ENCODE results near the gene CDK11B.
"Not testable (repeated sequence)": the region's sequence is repeated elsewhere in the genome, so short reads cannot be mapped to it uniquely, and the experiment has no call there.

CDK11B gene

DNA sequence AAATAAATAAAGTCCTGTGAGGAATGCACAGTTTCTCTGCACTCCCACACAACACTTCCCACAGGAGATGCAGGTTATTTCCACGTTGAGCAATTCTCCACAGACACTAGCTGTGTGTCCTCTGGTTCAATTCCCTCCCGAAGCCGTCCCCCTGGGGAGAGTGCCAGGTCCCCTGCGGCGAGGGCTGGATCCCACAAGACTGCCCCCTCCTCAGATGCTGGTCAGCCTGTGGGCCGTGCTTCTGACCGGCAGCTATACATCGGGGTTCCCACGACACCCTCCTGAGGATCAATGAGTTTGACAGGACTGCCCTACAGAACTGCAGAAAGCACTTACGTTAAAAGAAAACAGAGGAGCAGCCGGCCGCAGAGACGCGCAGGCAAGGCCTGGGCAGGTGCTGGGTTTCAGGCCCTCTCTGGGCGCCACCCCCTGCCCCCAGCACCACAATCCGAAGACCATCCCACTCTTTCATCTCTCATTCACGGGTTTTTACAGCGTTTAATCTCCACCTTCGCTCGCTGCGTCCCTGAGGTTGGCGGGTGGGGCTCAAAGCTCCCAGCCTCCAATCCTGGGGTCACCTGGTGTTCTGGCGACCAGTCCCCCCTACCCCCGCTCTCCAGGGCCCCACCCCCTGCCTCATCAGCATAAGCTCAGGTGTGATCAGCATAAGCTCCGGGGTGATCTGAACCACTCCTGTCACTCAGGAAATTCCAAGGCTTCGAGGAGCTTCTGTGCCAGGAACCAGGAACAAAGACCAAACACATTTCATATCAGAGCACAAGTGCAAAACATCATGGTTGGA, 24.5 kb upstream of the CDK11B start:
- no peak for DNase-seq (ENCODE audit: low read depth)

DNA sequence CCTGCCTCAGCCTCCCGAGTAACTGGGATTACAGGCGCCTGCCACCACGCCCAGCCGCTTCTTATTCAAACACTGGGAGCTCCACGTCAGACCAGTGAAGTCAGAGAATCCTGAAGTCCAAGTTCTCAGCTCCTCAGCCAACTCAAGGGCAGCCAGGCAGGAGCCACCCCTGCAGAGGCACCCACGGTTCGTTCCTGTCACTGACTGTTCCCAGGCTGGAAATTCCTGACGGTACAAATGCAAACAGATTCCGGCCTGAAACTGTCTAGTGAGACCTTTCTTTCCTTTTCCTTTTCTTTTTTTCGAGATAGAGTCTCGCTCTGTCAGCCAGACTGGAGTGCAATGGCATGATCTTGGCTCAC, 22.1 kb upstream of the CDK11B start:
- DNase-seq (ENCODE audit: low read depth): no peak

DNA sequence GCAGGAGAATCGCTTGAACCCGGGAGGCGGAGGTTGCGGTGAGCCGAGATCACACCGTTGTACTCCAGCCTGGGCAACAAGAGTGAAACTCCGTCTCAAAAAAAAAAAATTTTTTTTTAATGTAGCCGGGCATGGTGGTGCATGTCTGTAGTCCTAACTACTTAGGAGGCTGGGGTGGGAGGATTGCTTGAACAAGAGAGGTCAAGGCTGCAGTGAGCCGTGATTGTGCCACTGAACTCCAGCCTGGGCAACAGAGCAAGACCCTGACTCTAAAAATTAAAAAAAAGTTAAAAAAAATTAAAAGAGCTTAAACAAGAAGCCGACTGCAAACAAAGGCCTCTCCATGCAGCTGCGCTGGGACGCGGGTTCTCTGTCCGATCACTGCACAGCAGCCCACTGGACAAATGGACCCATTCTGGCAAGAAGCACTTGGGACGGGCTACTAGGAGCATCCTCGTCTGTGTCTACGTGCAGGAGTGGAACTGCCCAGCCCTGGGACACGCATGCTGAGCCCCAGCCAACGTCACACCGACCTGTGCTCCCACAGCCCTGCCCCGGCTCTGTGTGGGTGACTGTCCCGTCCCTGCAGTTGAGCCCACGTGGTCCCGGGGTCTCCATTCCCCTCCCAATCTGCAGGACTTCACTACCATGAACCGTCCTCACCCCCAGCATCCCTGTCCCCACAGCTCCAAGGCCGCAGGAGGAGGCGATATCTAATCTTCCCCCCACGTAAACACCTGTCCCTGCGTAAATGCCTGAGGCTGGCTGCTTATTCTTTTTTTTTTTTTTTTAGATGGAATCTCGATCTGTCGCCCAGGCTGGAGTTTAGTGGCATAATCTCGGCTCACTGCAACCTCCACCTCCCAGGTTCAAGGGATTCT, 21.5 kb upstream of the CDK11B start:
- DNase-seq (ENCODE audit: low read depth): no peak

DNA sequence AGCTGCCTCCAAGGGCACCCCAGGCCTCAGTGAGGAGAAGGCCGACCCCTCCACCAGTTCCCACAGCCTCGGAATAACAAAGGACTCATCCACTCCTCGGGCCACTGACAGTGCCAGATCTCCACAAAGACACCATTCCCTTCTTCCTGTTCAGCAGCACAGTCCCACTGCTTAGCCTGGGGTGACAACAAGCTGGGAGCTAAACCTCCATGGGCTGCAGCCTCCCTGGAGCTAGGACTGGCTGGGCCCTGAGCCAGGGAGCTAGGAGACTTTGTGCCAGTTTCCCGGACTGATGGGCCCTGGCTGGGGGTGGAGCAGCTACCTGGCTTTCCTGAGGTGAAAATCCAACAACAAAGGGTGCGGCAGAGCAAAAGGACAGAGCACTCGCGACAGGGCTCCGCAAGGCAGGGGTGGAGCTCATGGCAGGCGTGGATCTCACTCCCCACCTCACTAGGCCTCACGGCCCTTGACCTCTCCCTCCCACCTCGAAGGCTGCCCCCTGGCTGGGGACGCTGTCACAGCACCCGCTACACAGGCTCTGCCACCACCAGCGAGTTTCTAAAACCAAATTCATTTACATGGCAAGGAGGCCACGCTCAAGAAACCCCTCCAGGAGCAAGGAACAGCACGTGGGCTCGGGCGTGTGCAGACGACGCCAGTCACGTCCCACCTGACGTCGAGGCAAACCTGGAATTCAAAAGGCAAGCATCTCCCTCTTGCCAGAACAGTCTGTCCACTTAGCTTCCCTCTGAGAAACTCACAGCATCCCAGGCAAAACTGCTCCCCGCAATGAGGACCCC, 20.0 kb upstream of the CDK11B start:
- DNase-seq (ENCODE audit: low read depth): no peak

GRCh38 chr1:1677718-1678580, 19.1 kb upstream of the CDK11B start:
- peak; percentile 33 for DNase-seq (ENCODE audit: low read depth)

GRCh38 chr1:1676087-1676486, 17.3 kb upstream of the CDK11B start:
- not testable (repeated sequence) for DNase-seq (ENCODE audit: low read depth)

GRCh38 chr1:1675218-1675617, 16.4 kb upstream of the CDK11B start:
- not testable (repeated sequence) for DNase-seq (ENCODE audit: low read depth)

DNA sequence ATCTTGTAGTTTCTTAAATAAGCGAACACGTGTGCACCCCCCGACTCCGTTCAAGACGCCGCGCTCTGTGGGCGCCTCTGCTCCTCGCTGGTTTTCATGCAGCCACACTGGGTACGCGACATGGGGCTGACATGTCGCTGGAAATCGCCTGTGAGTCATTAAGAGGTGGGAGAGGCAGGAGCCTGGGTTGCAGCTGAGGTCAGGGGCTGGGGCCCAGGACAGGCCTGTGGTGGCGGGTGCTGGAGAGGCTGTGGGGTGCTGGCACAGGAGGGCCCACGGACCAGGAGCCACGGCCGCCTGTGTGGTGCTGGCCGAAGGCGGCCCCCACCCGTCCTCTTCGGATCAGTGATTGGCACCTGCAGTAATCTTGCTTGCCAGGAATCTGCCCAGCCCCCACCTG, 16.0 kb upstream of the CDK11B start:
- DNase-seq (ENCODE audit: low read depth): not testable (repeated sequence)

- no peak for DNase-seq (ENCODE audit: low read depth)
Measured at GRCh38 chr1:1672181-1672965, 13.6 kb upstream of the CDK11B start.

DNA sequence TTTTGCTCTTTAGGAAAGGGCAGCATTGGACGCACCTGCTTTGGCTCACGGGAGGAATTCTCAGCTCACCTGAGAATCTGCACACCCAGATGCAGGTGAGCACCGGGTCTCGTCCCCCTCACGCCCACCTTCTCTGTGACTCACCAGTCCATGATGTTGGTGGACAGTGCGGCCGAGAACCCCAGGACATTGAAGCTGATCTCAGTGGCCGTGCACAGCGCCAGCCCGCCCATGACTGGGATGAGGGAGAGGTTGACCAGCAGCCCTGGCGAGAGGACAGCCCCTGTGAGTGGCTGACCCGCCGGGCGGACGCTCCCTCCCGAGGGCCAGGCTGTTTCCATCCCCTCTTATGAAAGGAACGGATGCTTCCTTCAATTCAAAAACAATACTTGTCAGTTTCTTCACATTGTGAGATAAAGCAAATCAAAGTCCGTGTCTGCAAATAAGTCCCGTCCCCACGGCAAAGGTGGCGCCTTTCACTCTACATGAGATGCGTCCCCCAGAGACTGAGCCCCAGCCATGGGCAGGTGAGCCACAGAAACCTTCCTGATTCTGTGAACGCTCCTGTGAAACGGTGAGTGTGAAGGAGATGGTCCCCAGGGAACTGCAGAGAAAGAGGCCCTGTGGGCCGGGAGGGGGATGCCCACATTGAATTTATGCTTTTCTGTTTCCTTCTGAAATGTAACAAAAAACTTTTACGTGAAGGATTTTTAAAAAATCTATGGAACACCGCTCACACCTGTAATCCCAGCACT, 12.7 kb upstream of the CDK11B start:
- no peak for DNase-seq (ENCODE audit: low read depth)

GRCh38 chr1:1670866-1671265, 12.1 kb upstream of the CDK11B start:
- no peak for DNase-seq (ENCODE audit: low read depth)

DNA sequence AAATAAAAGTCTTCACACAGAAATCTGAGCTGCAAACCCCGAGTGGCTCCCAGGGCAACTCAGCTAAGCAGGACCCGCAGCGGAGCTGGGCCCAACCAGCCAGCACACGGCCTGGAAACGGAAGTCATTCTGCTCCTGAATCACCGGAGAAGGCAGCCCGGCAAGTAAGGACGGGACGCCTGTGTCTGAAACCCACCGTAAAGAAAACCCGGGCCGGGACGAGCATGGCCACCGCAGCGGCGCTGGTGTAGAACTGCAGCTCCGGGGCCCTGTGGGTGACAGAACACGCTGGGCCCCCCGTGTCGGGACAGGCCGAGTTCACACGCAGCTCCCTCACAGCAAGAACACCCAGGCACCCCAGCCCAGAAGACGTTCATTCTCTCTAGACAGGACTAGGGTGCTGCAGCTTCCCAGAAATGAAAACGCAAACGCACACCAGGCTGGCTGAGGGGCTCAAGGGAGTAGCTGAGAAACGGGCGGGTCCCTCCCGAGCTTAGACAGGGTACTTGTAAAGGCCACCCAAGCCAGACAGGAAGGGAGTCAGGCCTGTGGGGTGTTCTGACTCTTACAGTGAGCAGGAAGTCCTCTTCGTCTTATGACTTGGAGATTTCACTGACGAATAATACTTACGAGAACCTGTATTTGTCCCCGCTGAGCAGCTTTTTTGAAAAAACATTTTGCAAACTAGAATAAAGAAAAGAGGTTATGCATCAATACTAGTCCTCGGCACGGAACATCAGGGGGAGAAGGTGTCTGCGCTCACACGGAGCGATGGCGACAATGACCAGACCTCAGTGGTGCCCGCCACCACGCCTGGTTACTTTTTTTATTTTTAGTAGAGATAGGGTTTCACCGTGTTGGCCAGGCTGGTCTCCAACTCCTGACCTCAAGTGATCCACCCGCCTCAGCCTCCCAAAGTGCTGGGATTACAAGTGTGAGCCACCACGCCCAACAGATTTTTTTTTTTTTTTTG, 10.9 kb upstream of the CDK11B start:
- DNase-seq (ENCODE audit: low read depth): no peak

- no peak for DNase-seq (ENCODE audit: low read depth)
Measured at GRCh38 chr1:1666526-1666925, 7.7 kb upstream of the CDK11B start.

DNA sequence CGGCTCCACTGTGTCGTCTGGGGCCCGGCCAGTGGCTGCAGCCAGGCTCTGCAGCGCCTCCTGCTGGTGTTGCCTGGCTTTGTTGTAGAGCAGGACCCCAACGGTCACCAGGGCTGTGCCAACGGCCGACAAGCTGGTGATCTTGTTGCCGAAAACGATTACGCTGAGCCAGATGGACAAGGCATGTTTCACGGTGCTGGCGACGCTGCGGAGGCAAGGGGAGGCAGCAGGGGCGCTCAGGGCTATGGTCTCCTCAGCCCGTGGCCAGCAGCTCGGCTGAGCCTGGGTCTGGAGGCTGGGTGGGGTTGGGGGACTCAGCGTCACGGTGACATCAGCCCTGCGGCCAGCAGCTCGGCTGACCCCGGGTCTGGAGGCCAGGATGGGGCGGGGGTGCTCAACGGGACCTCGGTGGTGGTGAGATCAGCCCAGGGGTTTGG, 7.0 kb upstream of the CDK11B start:
- peak; percentile 15 for DNase-seq (ENCODE audit: low read depth)

DNA sequence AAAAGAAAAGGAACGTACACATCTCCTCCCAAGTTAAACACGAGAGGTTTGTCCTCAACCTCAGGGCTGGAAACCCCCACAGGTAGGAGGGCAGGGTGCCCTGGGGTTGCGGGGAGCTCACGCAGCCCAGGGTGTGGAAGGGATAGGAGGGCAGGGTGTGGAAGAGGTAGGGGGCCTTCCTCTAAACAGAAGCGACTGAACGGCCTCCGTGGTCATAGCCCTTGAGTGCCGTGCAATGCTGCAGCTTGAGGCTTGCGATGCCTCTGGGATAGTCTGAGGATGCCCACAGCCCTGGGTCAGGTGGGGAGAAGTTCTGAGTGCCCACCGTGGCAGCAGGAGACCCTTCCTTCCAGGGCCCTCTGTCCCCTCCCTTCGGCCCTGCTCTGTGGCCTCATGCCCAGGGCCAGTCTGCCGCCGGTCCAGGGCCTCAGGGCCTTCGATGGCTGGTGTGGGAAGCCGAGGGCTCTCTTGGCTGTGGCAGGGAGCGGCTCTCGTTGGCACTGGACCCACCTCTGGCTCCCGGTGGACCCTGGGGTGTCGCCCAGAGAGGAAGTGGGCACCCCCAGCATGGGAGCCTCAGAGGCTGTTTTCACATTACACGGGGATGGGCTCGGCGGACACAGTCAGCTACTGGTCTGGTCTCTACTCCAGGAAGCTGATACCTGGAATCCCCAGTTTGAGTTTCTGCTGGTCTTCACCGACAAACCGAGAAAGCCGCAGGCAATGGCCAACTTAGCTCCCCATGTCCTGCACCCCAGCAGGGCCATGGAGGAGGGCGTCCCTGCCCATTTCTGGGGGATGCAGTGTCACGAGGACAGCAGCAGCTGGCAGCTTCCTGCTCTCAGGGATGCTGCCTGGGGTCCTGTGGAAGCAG, 6.4 kb upstream of the CDK11B start:
- no peak for DNase-seq (ENCODE audit: low read depth)

DNA sequence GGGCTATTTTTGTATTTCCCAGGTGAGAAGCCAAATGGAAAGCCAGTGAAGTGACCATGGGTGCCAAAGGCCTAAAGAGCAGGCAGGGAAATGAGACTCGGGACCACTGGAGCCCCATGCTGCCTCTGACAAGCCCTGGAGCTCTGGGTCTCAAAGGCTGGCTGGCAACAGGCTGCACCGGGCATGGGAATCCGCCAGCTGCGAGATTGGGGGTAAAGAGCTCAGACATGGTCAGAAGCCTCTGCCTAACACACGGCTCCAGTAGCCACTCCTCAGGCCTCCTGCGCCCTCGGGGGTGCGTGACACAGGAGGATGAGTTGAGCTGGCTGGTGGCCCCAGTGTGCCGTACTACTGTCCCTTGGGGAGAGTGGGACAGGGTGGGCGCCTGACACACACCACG, 5.5 kb upstream of the CDK11B start:
- DNase-seq (ENCODE audit: low read depth): not testable (repeated sequence)

DNA sequence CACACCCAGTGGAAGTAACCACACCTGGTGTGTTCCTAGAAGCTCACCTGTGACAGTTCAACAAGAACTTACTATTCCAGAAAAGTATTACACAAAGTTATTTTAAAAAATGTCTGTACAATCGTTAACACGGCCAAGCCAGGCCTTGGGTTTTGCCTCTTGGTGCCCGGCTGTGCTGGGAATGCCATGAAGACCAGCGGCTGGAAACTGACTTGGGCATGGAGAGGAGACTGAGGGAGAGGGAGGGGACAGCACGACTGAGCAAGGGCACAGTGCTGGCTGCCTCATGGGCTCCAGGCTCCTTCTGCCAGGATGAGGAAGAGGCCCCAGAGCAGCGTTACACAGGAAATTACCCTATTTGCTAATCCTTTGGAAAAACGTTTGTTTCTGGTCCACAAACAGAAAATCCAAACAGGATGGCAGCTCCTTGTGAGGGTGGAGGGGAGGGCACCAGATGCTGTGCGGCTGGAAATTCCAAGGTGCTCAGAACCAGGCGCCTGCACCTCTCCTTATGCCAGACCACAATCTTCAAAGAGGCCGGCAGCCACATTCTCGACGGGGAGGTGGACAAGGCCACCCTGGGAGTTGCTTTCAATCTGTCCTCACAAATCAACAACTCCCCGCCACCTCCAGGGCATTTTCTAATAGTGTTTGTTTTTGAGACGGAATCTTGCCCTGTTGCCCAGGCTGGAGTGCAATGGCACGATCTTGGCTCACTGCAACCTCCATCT, 4.2 kb upstream of the CDK11B start:
- not testable (repeated sequence) for DNase-seq (ENCODE audit: low read depth)

Data from activated T-helper 1 cell treated with Interleukin-2 at 50 U/mL for 16 hours (primary cell).